Measurements from ENCODE around the gene NCEH1.

Gene NCEH1

GRCh38 chr3:172582712-172583111, 128.2 kb downstream of the NCEH1 start:
- no peak for DNase-seq (ENCODE audit: low spot score)

DNA sequence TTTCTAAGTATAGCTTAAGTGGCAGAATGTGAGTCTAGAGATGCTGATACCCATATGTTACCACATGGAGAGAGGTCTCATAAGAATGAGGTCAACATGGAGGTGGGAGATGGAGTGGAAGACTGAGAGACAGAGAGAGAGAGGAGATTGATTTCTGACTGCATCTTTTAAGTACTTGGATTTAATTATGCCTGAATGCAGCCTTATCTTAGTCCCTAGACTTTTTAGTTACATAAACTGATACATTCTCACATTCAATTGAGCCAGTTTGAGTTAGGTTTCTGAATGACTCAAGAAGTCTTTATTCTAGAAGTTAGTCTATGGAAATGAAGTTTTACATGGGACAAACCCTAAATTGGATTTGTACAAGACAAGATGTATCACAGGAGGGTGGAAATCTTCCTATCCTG, 129.1 kb downstream of the NCEH1 start:
- DNase-seq (ENCODE audit: low spot score): no peak

- no peak for DNase-seq (ENCODE audit: low spot score)
These were observed 130.0 kb downstream of the NCEH1 start for GRCh38 chr3:172580680-172581401.

Measured in iPS-NIHi11 (cell line).